ENCODE data around the gene NLGN3. TPM values are rescaled to one million over a fixed set of nuclear protein-coding genes. Genes with fewer than 3 reads are reported as not detected.

Gene NLGN3
- total and polyA plus RNA-seq, 2 of the 8 experiments (the other 6 are each of a cell fraction or from before 2014, with no cell fraction given) = 12.0 to 14.8 TPM

GRCh38 chrX:71182871-71183270 is 38.2 kb downstream of the NLGN3 start (continued):
- no peak for TF ChIP-seq CHD7 (IDR thresholded peaks at IDR 0.05; ENCODE audit: insufficient replicate concordance, low read length)
- no peak for TF ChIP-seq CBX8 (IDR thresholded peaks at IDR 0.05; ENCODE audit: borderline replicate concordance, low read depth, low read length)
- TF ChIP-seq SIX5 (IDR thresholded peaks at IDR 0.05; ENCODE audit: low read depth, low read length) = no peak
- TF ChIP-seq POLR2A (IDR thresholded peaks at IDR 0.05; ENCODE audit: control extremely low read depth in 1 of 2, low read depth in 2 of 2, low read length in 2 of 2) = no peak
- TF ChIP-seq EZH2 (IDR thresholded peaks at IDR 0.05; ENCODE audit: low read depth, low read length, severe bottlenecking) = no peak
- no peak for TF ChIP-seq TAF1 (IDR thresholded peaks at IDR 0.05; ENCODE audit: low read depth, low read length)
- TF ChIP-seq SUZ12 (IDR thresholded peaks at IDR 0.05; ENCODE audit: low read length) = no peak
- no peak for TF ChIP-seq NRF1 (IDR thresholded peaks at IDR 0.05; ENCODE audit: low read depth, low read length)
- no peak for TF ChIP-seq RBBP5 (IDR thresholded peaks at IDR 0.05; ENCODE audit: borderline replicate concordance, low read depth, low read length)
